Endothelial cell (in vitro differentiated cells): ENCODE measurements around the gene DRC1. TPM values are rescaled to one million over a fixed set of nuclear protein-coding genes. Genes with fewer than 3 reads are reported as not detected.

Source experiments
- DNase-seq: peaks from one replicate; pipeline ENCODE4 v3.0.0; 2021; ENCODE audit warnings: low spot score
- H3K27ac Mint-ChIP-seq: one replicate; pipeline ENCODE4 v1.8.0; 2021; ENCODE audit warnings: mixed read lengths, inconsistent platforms; ENCODE audit not compliant: unreplicated experiment
- H3K27me3 Mint-ChIP-seq: one replicate; pipeline ENCODE4 v1.8.0; 2021; ENCODE audit warnings: mild to moderate bottlenecking, moderate library complexity, mixed read lengths, inconsistent platforms; ENCODE audit not compliant: unreplicated experiment
- H3K36me3 Mint-ChIP-seq: one replicate; pipeline ENCODE4 v1.8.0; 2021; ENCODE audit warnings: mild to moderate bottlenecking, low read depth, mixed read lengths, inconsistent platforms; ENCODE audit not compliant: unreplicated experiment
- H3K4me1 Mint-ChIP-seq: one replicate; pipeline ENCODE4 v1.8.0; 2021; ENCODE audit warnings: mild to moderate bottlenecking, mixed read lengths, inconsistent platforms; ENCODE audit not compliant: unreplicated experiment
- H3K4me3 Mint-ChIP-seq: one replicate; pipeline ENCODE4 v1.8.0; 2021; ENCODE audit warnings: mild to moderate bottlenecking, mixed read lengths, inconsistent platforms; ENCODE audit not compliant: unreplicated experiment
- H3K9me3 Mint-ChIP-seq: one replicate; pipeline ENCODE4 v1.8.0; 2021; ENCODE audit warnings: mixed read lengths, inconsistent platforms; ENCODE audit not compliant: unreplicated experiment
- total RNA-seq: library from RNA; stranded (reverse); fragmentation: NEBNext Ultra II Directional; extraction: Animal tissue kit (Norgen Biotek cat#: 25700); gene quantifications from one replicate; pipeline ENCODE4 v1.2.1, GENCODE V29; 2021; ENCODE audit not compliant: unreplicated experiment
- TF ChIP-seq, protein P1 (sequence below): fragments of 200-600 bp; sonication (generic); IDR thresholded peaks from one replicate; pipeline ENCODE4 v1.5.0; 2021; ENCODE audit warnings: antibody characterized with exemption; ENCODE audit not compliant: unreplicated experiment

DRC1 gene
- total RNA-seq, 1 donor from 2014 or later, result 0.36 TPM

DNA sequence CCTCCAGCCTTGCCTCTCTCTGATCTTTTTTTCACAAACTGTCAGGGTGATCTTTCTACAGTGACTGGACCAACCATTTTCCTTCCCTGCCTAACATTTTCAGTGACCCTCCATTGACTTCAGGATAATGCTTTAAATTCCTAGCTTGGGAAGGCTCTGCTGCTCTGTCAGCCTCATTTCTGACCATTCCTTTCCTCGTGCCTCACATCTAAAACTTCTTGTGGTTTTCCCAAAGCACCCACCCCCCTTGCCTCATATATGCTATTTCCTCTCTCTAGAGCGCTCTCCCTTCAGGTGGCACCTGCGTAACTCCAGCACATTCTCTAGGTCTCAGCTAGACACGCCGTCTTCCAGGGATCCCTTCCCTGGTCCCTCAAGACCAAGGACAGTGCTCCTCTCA is 37.2 kb downstream of the DRC1 start:
- no peaks in the 10 kb centered on the region for H3K36me3 Mint-ChIP-seq
- no peaks in the 10 kb centered on the region for H3K27me3 Mint-ChIP-seq
- TF ChIP-seq, protein P1, sequence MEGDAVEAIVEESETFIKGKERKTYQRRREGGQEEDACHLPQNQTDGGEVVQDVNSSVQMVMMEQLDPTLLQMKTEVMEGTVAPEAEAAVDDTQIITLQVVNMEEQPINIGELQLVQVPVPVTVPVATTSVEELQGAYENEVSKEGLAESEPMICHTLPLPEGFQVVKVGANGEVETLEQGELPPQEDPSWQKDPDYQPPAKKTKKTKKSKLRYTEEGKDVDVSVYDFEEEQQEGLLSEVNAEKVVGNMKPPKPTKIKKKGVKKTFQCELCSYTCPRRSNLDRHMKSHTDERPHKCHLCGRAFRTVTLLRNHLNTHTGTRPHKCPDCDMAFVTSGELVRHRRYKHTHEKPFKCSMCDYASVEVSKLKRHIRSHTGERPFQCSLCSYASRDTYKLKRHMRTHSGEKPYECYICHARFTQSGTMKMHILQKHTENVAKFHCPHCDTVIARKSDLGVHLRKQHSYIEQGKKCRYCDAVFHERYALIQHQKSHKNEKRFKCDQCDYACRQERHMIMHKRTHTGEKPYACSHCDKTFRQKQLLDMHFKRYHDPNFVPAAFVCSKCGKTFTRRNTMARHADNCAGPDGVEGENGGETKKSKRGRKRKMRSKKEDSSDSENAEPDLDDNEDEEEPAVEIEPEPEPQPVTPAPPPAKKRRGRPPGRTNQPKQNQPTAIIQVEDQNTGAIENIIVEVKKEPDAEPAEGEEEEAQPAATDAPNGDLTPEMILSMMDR, result no peak
- no peak for DNase-seq
- no peak overlapping the region for H3K27ac Mint-ChIP-seq
- H3K9me3 Mint-ChIP-seq, result no peaks in the 10 kb centered on the region
- H3K4me3 Mint-ChIP-seq, result no peak overlapping the region
- H3K4me1 Mint-ChIP-seq, result peaks cover 10% of the 10 kb centered on the region

DNA sequence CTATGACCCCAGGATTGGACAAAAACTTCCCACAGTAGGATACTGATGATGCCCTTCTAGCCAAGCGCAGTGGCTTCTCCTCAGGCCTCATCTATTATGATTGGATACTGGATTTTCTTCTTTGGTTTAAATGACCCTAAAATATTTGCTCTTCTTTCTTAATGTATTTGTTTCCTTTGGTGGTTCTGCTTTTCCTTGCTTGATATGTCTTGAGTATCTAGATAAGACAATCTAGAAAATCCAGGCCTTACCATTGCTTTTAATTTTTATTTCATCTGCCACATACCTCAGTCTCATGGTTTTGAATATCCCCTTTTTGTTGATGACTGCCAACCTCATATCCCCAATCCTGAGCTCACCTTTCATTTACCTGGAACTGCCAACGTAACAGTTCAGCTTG is 40.6 kb downstream of the DRC1 start:
- H3K27ac Mint-ChIP-seq, result no peak overlapping the region
- H3K4me3 Mint-ChIP-seq, result no peak overlapping the region
- peaks cover 10% of the 10 kb centered on the region for H3K4me1 Mint-ChIP-seq
- no peaks in the 10 kb centered on the region for H3K9me3 Mint-ChIP-seq
- no peaks in the 10 kb centered on the region for H3K36me3 Mint-ChIP-seq
- no peaks in the 10 kb centered on the region for H3K27me3 Mint-ChIP-seq
- TF ChIP-seq, protein P1, result no peak
- no peak for DNase-seq

DNA sequence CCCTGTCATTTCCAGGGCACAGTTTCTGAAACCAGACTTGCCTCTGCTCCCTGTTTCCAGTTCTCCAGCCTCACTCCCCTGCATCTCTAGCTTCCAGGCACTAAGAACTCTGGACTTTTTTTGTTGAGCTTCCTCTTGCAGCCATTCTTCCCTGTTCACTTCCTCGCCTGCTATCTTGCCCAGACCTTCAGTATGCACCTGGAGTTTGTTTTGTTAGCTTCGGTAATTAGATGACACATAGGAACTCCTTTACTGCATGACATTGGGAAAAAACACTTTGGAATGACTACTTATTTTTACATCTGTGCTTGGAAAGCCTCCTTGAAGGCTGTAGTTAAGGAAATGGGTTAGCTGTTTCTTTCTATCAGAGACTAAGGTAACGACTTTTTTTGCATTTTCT is 41.0 kb downstream of the DRC1 start:
- no peaks in the 10 kb centered on the region for H3K9me3 Mint-ChIP-seq

DNA sequence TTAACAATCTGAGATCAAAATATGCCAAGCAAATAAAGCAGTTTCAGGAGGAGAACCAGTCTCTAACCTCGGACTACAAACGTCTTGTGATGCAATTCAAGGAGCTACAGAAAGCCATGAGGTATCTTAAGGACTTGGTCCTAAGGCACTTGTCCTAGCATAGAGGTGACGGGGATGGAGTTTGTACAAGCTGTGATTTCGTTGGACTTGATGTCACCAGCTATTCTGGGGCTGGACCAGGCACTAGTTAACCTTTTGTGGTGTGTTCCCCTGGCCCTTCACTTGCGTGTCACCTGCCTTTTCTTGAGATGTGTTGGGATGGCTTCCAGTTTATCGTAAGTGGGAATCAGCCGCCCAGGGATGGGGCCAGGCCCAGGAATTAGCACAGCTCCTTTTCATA is 42.5 kb downstream of the DRC1 start:
- TF ChIP-seq, protein P1, result no peak
- Mint-ChIP-seq H3K27me3 (no peaks in the 10 kb centered on the region), H3K9me3 (no peaks in the 10 kb centered on the region), H3K36me3 (no peaks in the 10 kb centered on the region), H3K27ac (no peak overlapping the region), H3K4me3 (no peak overlapping the region), H3K4me1 (peaks cover 5% of the 10 kb centered on the region)
- DNase-seq, result no peak

More for the DNA sequence above, 41.0 kb downstream of the DRC1 start:
- Mint-ChIP-seq H3K36me3 (no peaks in the 10 kb centered on the region), H3K27ac (no peak overlapping the region), H3K4me3 (no peak overlapping the region), H3K27me3 (no peaks in the 10 kb centered on the region), H3K4me1 (peaks cover 10% of the 10 kb centered on the region)
- TF ChIP-seq, protein P1, result no peak
- DNase-seq, result no peak

DNA sequence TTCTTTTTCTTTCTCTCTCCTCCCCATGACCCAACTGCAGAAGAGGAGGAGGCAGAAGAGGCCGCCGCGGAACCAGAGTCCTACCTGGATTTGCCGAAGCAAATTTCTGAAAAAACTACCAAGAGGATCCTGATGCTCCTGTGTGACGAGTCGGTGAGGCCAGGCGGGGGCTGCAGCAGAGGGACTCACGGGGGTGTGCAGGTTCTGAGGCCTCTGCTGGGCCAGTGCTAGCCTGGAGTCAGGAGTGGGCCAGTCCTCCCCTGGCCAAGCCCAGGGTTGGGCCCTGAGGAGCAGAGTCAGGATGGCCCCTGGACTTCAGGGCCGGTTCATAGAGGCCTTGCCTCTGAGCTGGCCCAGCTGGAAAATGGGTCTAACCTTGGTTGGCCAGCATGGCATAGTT is 46.9 kb downstream of the DRC1 start:
- Mint-ChIP-seq H3K4me1 (peaks cover 8% of the 10 kb centered on the region), H3K36me3 (peaks cover 1% of the 10 kb centered on the region), H3K4me3 (no peak overlapping the region), H3K27me3 (peaks cover 9% of the 10 kb centered on the region), H3K9me3 (peaks cover 2% of the 10 kb centered on the region), H3K27ac (no peak overlapping the region)
- no peak for DNase-seq
- TF ChIP-seq, protein P1, result no peak
